SK-N-SH treated with all-trans-retinoic acid at 6 μM for 48 hours (cell line): ENCODE data around the gene SBSN.

Source experiments
- ATAC-seq: fragments of 200-7000 bp; cut with Tn5 transposase; 3 replicates; pipeline ENCODE4 v1.9.1; 2020; ENCODE audit warnings: mild to moderate bottlenecking, moderate library complexity
- ARNTL ChIP-seq: fragments of 450-650 bp; formaldehyde crosslinking; IDR thresholded peaks from 2 replicates; pipeline ENCODE4 v1.5.0; 2020; ENCODE audit warnings: low read depth, mild to moderate bottlenecking, moderate library complexity, borderline replicate concordance
- BACH2 ChIP-seq: fragments of 250-450 bp; sonication (Bioruptor Pico); IDR thresholded peaks from 2 replicates; pipeline ENCODE4 v1.9.0; 2021; ENCODE audit warnings: mild to moderate bottlenecking, borderline replicate concordance
- CSDC2 ChIP-seq: fragments of 250-450 bp; sonication (Bioruptor Pico); IDR thresholded peaks from 2 replicates; pipeline ENCODE4 v1.5.0; 2020; ENCODE audit warnings: mild to moderate bottlenecking, moderate library complexity
- ESRRG ChIP-seq: fragments of 250-450 bp; sonication (Bioruptor Pico); IDR thresholded peaks from 2 replicates; pipeline ENCODE4 v1.6.1; 2021; ENCODE audit warnings: mild to moderate bottlenecking
- GLIS3 ChIP-seq: fragments of 250-450 bp; sonication (Bioruptor Pico); IDR thresholded peaks from 2 replicates; pipeline ENCODE4 v1.5.0; 2020; ENCODE audit warnings: mild to moderate bottlenecking, moderate library complexity
- ISL1 ChIP-seq: fragments of 250-450 bp; sonication (Bioruptor Pico); IDR thresholded peaks from 2 replicates; pipeline ENCODE4 v2.1.2; 2022; ENCODE audit warnings: mild to moderate bottlenecking, moderate library complexity
- OSR1 ChIP-seq: fragments of 250-450 bp; sonication (Bioruptor Pico); IDR thresholded peaks from 2 replicates; pipeline ENCODE4 v1.8.0; 2022; ENCODE audit warnings: moderate library complexity, mild to moderate bottlenecking, inconsistent platforms
- PPARA ChIP-seq: fragments of 250-450 bp; sonication (Bioruptor Pico); IDR thresholded peaks from 2 replicates; pipeline ENCODE4 v1.5.0; 2020; ENCODE audit warnings: mild to moderate bottlenecking, borderline replicate concordance
- RARB ChIP-seq: fragments of 250-450 bp; sonication (Bioruptor Pico); IDR thresholded peaks from 2 replicates; pipeline ENCODE4 v1.8.0; 2021; ENCODE audit warnings: mild to moderate bottlenecking, moderate library complexity
- TCF4 ChIP-seq: fragments of 250-450 bp; sonication (Bioruptor Pico); IDR thresholded peaks from 2 replicates; pipeline ENCODE4 v1.8.0; 2021; ENCODE audit warnings: mild to moderate bottlenecking, moderate library complexity, borderline replicate concordance
- TOX ChIP-seq: fragments of 250-450 bp; sonication (Bioruptor Pico); IDR thresholded peaks from 2 replicates; pipeline ENCODE4 v1.8.0; 2021; ENCODE audit warnings: mild to moderate bottlenecking, moderate library complexity, borderline replicate concordance
- ZC3H10 ChIP-seq: fragments of 250-450 bp; sonication (Bioruptor Pico); IDR thresholded peaks from 2 replicates; pipeline ENCODE4 v1.5.1; 2021; ENCODE audit warnings: mild to moderate bottlenecking, moderate library complexity
- ZFP3 ChIP-seq: fragments of 250-450 bp; sonication (Bioruptor Pico); IDR thresholded peaks from 2 replicates; pipeline ENCODE4 v1.5.0; 2020; ENCODE audit warnings: mild to moderate bottlenecking, moderate library complexity
- ZFP30 ChIP-seq: fragments of 450-650 bp; formaldehyde crosslinking; IDR thresholded peaks from 2 replicates; pipeline ENCODE4 v1.5.0; 2022; ENCODE audit warnings: mild to moderate bottlenecking, moderate library complexity
- ZNF565 ChIP-seq: fragments of 450-650 bp; formaldehyde crosslinking; conservative IDR thresholded peaks from 2 replicates; pipeline ENCODE4 v1.5.0; 2020; ENCODE audit warnings: low read depth, mild to moderate bottlenecking, moderate library complexity
- ZNF70 ChIP-seq: fragments of 450-650 bp; formaldehyde crosslinking; IDR thresholded peaks from 2 replicates; pipeline ENCODE4 v1.5.0; 2020; ENCODE audit warnings: mild to moderate bottlenecking, moderate library complexity
- ZNF8 ChIP-seq: fragments of 450-650 bp; formaldehyde crosslinking; IDR thresholded peaks from 2 replicates; pipeline ENCODE4 v1.5.0; 2020; ENCODE audit warnings: mild to moderate bottlenecking, moderate library complexity
- TF ChIP-seq, protein P1 (sequence below): fragments of 250-450 bp; sonication (Bioruptor Pico); IDR thresholded peaks from 2 replicates; pipeline ENCODE4 v1.8.0; 2021; ENCODE audit warnings: low read depth, mild to moderate bottlenecking, moderate library complexity, borderline replicate concordance
- TF ChIP-seq, protein P2 (sequence below): fragments of 250-450 bp; sonication (Bioruptor Pico); IDR thresholded peaks from 2 replicates; pipeline ENCODE4 v1.8.0; 2020; ENCODE audit warnings: mild to moderate bottlenecking, moderate library complexity, borderline replicate concordance
- TF ChIP-seq, protein P3 (sequence below): fragments of 250-450 bp; sonication (Bioruptor Pico); IDR thresholded peaks from 2 replicates; pipeline ENCODE4 v1.5.0; 2020; ENCODE audit warnings: mild to moderate bottlenecking, moderate library complexity
- TF ChIP-seq, protein P4 (sequence below): fragments of 250-450 bp; sonication (Bioruptor Pico); IDR thresholded peaks from 2 replicates; pipeline ENCODE4 v1.5.1; 2021; ENCODE audit warnings: mild to moderate bottlenecking, moderate library complexity

SBSN gene, protein sequence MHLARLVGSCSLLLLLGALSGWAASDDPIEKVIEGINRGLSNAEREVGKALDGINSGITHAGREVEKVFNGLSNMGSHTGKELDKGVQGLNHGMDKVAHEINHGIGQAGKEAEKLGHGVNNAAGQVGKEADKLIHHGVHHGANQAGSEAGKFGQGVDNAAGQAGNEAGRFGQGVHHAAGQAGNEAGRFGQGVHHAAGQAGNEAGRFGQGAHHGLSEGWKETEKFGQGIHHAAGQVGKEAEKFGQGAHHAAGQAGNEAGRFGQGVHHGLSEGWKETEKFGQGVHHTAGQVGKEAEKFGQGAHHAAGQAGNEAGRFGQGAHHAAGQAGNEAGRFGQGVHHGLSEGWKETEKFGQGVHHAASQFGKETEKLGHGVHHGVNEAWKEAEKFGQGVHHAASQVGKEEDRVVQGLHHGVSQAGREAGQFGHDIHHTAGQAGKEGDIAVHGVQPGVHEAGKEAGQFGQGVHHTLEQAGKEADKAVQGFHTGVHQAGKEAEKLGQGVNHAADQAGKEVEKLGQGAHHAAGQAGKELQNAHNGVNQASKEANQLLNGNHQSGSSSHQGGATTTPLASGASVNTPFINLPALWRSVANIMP

DNA sequence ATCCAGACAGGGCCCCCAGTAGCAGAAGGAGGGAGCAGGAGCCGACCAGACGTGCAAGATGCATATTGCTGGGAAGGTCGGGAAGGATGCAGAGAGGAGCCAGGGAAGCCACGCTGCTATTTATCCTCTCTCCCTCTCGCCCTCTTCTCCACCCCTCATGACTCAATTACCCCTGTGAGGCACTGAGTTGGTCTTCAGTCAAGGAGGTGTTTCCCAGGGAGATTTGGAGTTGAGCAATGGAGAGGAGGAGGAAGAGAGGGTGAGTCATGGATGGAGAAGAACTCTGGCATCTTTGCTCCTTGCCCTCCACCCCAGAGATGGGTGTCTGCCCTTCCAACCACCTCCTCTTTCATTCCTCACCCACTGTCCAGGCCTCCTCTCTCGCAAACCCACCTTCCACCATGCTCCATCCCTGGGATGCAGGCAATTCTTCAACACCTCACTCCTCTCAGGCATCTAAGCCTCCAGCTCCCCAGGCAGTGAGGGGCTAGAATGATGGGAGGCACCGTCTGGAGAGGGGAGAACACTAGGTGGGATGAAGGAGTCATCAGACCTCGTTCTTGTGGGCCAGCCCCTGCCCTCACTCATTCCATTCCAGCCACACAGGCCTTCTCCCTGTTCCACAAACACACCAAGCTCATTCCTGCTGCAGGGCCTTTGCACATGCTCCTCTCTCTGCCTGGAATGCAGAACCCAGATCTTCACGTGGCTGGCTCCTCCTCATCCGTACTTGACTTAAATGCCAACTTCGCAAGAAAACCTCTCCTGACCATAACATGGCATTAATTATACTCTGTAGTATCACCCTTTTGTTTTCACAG is at the start of gene SBSN:
Gene SBSN (minus strand): TSS at position 94 of the 821 bp plus-strand sequence. CDS start 30 bp downstream, at position 64.
- ATAC-seq: no peak
- TF ChIP-seq ARNTL (CRISPR knock-in tag): no peak
- no peak for TF ChIP-seq ESRRG (CRISPR knock-in tag)
- TF ChIP-seq RARB: no peak
- no peak for TF ChIP-seq ZFP30 (CRISPR knock-in tag)
- no peak for TF ChIP-seq ZNF565 (CRISPR knock-in tag)
- TF ChIP-seq, protein P1, sequence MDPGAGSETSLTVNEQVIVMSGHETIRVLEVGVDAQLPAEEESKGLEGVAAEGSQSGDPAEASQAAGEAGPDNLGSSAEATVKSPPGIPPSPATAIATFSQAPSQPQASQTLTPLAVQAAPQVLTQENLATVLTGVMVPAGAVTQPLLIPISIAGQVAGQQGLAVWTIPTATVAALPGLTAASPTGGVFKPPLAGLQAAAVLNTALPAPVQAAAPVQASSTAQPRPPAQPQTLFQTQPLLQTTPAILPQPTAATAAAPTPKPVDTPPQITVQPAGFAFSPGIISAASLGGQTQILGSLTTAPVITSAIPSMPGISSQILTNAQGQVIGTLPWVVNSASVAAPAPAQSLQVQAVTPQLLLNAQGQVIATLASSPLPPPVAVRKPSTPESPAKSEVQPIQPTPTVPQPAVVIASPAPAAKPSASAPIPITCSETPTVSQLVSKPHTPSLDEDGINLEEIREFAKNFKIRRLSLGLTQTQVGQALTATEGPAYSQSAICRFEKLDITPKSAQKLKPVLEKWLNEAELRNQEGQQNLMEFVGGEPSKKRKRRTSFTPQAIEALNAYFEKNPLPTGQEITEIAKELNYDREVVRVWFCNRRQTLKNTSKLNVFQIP: no peak
- TF ChIP-seq TOX (CRISPR knock-in tag): no peak
- TF ChIP-seq TCF4 (CRISPR knock-in tag): no peak
- TF ChIP-seq ZC3H10 (CRISPR knock-in tag): no peak
- TF ChIP-seq, protein P2, sequence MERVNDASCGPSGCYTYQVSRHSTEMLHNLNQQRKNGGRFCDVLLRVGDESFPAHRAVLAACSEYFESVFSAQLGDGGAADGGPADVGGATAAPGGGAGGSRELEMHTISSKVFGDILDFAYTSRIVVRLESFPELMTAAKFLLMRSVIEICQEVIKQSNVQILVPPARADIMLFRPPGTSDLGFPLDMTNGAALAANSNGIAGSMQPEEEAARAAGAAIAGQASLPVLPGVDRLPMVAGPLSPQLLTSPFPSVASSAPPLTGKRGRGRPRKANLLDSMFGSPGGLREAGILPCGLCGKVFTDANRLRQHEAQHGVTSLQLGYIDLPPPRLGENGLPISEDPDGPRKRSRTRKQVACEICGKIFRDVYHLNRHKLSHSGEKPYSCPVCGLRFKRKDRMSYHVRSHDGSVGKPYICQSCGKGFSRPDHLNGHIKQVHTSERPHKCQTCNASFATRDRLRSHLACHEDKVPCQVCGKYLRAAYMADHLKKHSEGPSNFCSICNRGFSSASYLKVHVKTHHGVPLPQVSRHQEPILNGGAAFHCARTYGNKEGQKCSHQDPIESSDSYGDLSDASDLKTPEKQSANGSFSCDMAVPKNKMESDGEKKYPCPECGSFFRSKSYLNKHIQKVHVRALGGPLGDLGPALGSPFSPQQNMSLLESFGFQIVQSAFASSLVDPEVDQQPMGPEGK (CRISPR knock-in tag): no peak
- TF ChIP-seq, protein P3, sequence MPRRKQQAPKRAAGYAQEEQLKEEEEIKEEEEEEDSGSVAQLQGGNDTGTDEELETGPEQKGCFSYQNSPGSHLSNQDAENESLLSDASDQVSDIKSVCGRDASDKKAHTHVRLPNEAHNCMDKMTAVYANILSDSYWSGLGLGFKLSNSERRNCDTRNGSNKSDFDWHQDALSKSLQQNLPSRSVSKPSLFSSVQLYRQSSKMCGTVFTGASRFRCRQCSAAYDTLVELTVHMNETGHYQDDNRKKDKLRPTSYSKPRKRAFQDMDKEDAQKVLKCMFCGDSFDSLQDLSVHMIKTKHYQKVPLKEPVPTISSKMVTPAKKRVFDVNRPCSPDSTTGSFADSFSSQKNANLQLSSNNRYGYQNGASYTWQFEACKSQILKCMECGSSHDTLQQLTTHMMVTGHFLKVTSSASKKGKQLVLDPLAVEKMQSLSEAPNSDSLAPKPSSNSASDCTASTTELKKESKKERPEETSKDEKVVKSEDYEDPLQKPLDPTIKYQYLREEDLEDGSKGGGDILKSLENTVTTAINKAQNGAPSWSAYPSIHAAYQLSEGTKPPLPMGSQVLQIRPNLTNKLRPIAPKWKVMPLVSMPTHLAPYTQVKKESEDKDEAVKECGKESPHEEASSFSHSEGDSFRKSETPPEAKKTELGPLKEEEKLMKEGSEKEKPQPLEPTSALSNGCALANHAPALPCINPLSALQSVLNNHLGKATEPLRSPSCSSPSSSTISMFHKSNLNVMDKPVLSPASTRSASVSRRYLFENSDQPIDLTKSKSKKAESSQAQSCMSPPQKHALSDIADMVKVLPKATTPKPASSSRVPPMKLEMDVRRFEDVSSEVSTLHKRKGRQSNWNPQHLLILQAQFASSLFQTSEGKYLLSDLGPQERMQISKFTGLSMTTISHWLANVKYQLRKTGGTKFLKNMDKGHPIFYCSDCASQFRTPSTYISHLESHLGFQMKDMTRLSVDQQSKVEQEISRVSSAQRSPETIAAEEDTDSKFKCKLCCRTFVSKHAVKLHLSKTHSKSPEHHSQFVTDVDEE (CRISPR knock-in tag): no peak
- no peak for TF ChIP-seq ZNF70 (CRISPR knock-in tag)
- TF ChIP-seq, protein P4, sequence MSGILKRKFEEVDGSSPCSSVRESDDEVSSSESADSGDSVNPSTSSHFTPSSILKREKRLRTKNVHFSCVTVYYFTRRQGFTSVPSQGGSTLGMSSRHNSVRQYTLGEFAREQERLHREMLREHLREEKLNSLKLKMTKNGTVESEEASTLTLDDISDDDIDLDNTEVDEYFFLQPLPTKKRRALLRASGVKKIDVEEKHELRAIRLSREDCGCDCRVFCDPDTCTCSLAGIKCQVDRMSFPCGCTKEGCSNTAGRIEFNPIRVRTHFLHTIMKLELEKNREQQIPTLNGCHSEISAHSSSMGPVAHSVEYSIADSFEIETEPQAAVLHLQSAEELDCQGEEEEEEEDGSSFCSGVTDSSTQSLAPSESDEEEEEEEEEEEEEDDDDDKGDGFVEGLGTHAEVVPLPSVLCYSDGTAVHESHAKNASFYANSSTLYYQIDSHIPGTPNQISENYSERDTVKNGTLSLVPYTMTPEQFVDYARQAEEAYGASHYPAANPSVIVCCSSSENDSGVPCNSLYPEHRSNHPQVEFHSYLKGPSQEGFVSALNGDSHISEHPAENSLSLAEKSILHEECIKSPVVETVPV: no peak
- TF ChIP-seq ZFP3 (CRISPR knock-in tag): no peak
- no peak for TF ChIP-seq ISL1 (CRISPR knock-in tag)

DNA sequence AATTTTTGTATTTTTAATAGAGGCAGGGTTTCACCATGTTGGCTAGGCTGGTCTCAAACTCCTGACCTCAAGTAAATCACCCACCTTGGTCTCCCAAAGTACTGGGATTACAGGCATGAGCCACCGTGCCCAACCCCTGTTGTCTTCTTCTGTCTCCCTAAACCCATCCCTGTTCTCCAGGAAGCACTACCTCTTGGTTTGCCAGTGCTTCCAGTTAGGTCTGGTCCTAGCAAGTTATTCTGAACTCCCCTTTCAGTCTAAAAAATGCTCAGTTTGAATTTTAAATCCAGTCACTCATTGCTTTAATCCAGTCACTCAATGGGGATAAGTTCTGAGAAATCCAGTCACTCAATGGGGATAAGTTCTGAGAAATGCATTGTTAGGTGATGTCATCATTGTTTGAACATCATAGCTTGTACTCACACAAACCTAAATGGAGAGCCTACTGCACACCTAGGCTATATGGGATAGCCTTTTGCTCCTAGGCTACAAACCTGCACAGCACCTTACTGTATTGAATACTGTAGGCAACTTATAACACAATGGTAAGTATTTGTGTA is 43.4 kb upstream of the SBSN start:
- no peak for ATAC-seq
- TF ChIP-seq GLIS3 (CRISPR knock-in tag) (no peak), ZFP3 (CRISPR knock-in tag) (no peak), OSR1 (CRISPR knock-in tag) (no peak), PPARA (CRISPR knock-in tag) (no peak), CSDC2 (no peak), RARB (no peak), ZC3H10 (CRISPR knock-in tag) (no peak), ZNF8 (CRISPR knock-in tag) (no peak), TCF4 (CRISPR knock-in tag) (no peak), TOX (CRISPR knock-in tag) (no peak), BACH2 (CRISPR knock-in tag) (no peak), ESRRG (CRISPR knock-in tag) (no peak), ISL1 (CRISPR knock-in tag) (no peak)
- TF ChIP-seq, protein P4: no peak
- TF ChIP-seq, protein P3 (CRISPR knock-in tag): no peak
- TF ChIP-seq, protein P1: no peak
